NT2/D1 (cell line): ENCODE measurements around the gene TDRD6.

Experiments used
- DNase-seq: peaks from one replicate; pipeline ENCODE4 v3.0.0-alpha.2; 2011; ENCODE audit warnings: low read depth, low spot score
- H3K27me3 ChIP-seq: 2 replicates; pipeline ENCODE4 v1.6.0; 2011; ENCODE audit warnings: mild to moderate bottlenecking; ENCODE audit not compliant: insufficient read length, insufficient read depth
- H3K36me3 ChIP-seq: 2 replicates; pipeline ENCODE4 v1.6.1; 2011; ENCODE audit warnings: mild to moderate bottlenecking, low read length, mixed read lengths; ENCODE audit not compliant: insufficient read depth, insufficient read length
- H3K4me1 ChIP-seq: 2 replicates; pipeline ENCODE4 v1.5.1; 2011; ENCODE audit not compliant: insufficient read depth, insufficient read length
- H3K4me3 ChIP-seq: 2 replicates; pipeline ENCODE4 v1.5.1; 2011; ENCODE audit warnings: low read depth; ENCODE audit not compliant: insufficient read length
- H3K9ac ChIP-seq: 2 replicates; pipeline ENCODE4 v1.6.0; 2011; ENCODE audit warnings: low read depth; ENCODE audit not compliant: insufficient read length
- H3K9me3 ChIP-seq: 2 replicates; pipeline ENCODE4 v1.5.1; 2011; ENCODE audit warnings: mild to moderate bottlenecking, low read length; ENCODE audit not compliant: insufficient read depth
- SUZ12 ChIP-seq: IDR thresholded peaks from 2 replicates; pipeline ENCODE4 v1.6.1; 2011; ENCODE audit not compliant: insufficient read length, insufficient read depth; ENCODE audit errors: extremely low read depth
- YY1 ChIP-seq: IDR thresholded peaks from 2 replicates; pipeline ENCODE4 v1.6.1; 2011; ENCODE audit not compliant: insufficient read length, insufficient read depth
- ZNF274 ChIP-seq: IDR thresholded peaks from 2 replicates; pipeline ENCODE4 v1.6.1; 2011; ENCODE audit warnings: mild to moderate bottlenecking, low read depth, low read length

TDRD6 gene

DNA sequence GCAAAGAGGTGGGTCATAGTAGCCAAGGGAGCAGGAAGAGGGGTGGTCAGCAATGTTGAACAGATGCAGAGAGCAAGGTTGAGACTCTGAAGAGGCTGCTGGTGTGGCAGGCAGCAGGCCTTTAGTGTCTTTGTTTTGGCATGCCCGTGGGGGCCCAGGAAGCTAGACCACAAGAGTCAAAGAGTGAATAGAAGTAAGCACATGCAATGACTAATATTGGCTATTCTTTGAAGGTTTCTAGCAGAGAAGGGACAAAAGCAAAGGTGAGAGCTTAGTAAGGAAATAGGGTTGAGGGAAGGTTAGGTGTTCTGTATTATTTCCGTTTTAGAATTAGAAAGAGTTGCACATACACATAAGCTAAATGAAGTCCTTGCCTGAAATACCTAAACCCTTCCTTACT is 18.8 kb downstream of the TDRD6 start:
- H3K4me3 ChIP-seq, result no peak overlapping the region
- no peaks in the 10 kb centered on the region for H3K9me3 ChIP-seq
- no peak overlapping the region for H3K9ac ChIP-seq
- no peaks in the 10 kb centered on the region for H3K27me3 ChIP-seq
- no peak for TF ChIP-seq YY1
- TF ChIP-seq ZNF274, result no peak
- no peak for TF ChIP-seq SUZ12
- H3K4me1 ChIP-seq, result no peaks in the 10 kb centered on the region
- no peak for DNase-seq
- H3K36me3 ChIP-seq, result no peaks in the 10 kb centered on the region

DNA sequence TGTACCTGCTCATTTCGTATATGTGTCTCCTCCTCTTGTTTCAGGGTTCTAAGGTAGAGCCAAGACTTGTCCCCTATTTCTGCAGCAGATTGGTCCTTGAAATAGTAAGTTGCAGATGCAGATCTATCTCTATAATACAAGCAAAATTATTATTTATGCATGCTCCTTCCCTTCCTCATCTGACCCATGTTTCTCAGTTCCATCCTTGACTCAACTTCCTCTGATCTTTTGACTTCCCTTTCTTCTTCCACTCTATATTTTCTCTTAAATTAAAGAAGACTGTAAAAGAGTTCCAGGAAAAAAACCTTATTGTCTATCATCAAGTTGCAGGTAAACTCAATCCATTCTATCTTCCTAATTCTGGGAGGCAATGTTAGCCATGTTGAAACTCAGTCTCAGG is 23.8 kb downstream of the TDRD6 start:
- no peak overlapping the region for H3K9ac ChIP-seq
- no peaks in the 10 kb centered on the region for H3K9me3 ChIP-seq
- no peak for DNase-seq
- no peaks in the 10 kb centered on the region for H3K27me3 ChIP-seq
- H3K4me1 ChIP-seq, result no peaks in the 10 kb centered on the region
- no peaks in the 10 kb centered on the region for H3K36me3 ChIP-seq
- TF ChIP-seq SUZ12, result no peak
- TF ChIP-seq ZNF274, result no peak
- no peak for TF ChIP-seq YY1
- H3K4me3 ChIP-seq, result no peak overlapping the region

DNA sequence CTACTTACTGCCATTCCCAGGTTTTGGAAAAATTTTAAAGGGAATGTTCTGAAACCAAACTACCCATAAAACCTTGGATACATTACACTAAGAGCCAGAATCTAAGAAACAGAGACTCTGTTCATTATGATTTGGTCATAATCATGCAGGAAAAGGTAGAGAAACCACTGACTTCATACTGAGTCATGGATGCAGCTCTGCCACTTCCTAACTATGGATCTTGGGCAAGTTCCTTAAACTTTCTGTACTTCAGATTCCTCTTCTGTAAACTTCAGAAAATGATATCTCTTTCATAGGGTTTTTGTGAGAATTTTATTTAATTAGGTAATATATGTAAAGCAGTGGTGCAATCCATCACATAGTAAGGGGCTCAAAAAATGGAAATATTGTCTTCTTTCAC is 27.5 kb downstream of the TDRD6 start:
- Histone ChIP-seq H3K27me3 (no peaks in the 10 kb centered on the region), H3K36me3 (no peaks in the 10 kb centered on the region), H3K4me1 (no peaks in the 10 kb centered on the region), H3K9ac (no peak overlapping the region), H3K4me3 (no peak overlapping the region), H3K9me3 (no peaks in the 10 kb centered on the region)
- TF ChIP-seq YY1 (no peak), ZNF274 (no peak), SUZ12 (no peak)
- no peak for DNase-seq

DNA sequence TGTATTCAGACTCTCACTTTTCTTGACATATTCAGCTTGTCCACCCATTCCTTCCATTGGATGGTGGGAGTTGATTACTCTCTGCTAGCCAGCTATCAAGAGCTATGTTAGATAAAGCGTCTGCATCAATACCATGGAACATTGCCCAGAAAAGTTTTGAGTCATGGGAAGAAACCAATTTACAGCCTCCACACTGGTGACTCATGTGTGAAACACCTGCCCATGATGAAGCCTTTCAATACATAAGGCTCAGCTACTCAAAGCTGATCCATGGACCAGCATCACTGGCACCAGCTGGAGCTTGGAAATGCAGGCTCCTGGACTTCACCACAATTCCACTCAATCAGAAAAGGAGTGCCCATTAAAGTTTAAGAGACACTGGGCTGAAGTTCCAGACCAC is 31.4 kb downstream of the TDRD6 start:
- no peak for DNase-seq
- no peak overlapping the region for H3K9ac ChIP-seq
- TF ChIP-seq YY1, result no peak
- no peak for TF ChIP-seq ZNF274
- no peak for TF ChIP-seq SUZ12

DNA sequence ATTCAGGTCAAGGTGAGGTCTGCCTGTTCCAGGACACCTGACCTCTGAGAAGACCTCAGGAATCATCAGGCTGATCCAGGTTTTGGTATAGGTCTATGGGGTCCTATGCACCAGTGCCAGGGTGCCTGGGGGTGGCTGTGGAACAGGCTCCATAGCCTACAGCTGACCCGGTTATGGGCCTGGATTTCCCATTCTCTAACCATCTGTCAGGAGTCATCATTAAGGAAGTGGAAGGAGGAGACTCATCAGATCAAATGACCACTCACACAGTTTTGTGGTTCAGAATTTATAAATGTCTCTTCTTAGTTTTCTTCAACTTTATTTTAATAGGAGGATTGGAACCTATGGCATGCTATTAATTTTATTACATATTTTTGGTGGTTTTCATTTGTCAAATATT is 32.7 kb downstream of the TDRD6 start:
- H3K4me3 ChIP-seq, result no peak overlapping the region
- no peak for DNase-seq
- no peaks in the 10 kb centered on the region for H3K9me3 ChIP-seq
- H3K27me3 ChIP-seq, result no peaks in the 10 kb centered on the region
- TF ChIP-seq ZNF274, result no peak
- no peak for TF ChIP-seq YY1
- no peak for TF ChIP-seq SUZ12
- H3K9ac ChIP-seq, result no peak overlapping the region
- H3K4me1 ChIP-seq, result no peaks in the 10 kb centered on the region
- no peaks in the 10 kb centered on the region for H3K36me3 ChIP-seq

More for the DNA sequence above, 31.4 kb downstream of the TDRD6 start:
- H3K36me3 ChIP-seq, result no peaks in the 10 kb centered on the region
- H3K9me3 ChIP-seq, result no peaks in the 10 kb centered on the region
- no peaks in the 10 kb centered on the region for H3K4me1 ChIP-seq
- no peaks in the 10 kb centered on the region for H3K27me3 ChIP-seq
- H3K4me3 ChIP-seq, result no peak overlapping the region

DNA sequence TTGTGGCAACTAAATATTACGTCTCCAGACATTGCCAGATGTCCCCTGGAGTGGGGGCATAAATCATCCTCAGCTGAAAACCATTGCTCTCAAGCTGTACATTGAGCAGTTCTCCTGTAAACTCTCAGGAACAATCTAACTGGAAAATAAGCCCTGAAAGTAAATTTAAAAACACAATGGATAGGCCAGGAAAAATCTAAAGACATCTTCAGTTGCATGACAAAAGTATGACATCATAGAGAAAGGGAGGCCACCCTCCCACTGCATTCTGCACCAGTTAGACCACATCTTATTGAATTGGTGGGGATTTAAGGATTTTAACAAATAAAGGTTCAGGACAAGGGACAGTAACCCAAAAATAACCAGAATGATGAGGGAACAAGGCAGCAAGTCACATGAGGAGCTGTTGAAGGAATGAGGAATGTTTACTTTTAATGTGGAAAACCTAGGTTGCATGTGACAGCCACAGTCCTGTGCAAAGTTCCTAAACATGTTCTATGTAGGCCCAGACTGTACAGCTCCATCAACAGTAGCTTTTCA is 42.2 kb downstream of the TDRD6 start:
- TF ChIP-seq ZNF274, result no peak
- no peak for TF ChIP-seq SUZ12
- TF ChIP-seq YY1, result no peak
- no peaks in the 10 kb centered on the region for H3K36me3 ChIP-seq
- no peaks in the 10 kb centered on the region for H3K9me3 ChIP-seq
- no peak overlapping the region for H3K9ac ChIP-seq
- H3K4me1 ChIP-seq, result no peaks in the 10 kb centered on the region
- DNase-seq, result no peak
- H3K27me3 ChIP-seq, result no peaks in the 10 kb centered on the region
- no peak overlapping the region for H3K4me3 ChIP-seq

DNA sequence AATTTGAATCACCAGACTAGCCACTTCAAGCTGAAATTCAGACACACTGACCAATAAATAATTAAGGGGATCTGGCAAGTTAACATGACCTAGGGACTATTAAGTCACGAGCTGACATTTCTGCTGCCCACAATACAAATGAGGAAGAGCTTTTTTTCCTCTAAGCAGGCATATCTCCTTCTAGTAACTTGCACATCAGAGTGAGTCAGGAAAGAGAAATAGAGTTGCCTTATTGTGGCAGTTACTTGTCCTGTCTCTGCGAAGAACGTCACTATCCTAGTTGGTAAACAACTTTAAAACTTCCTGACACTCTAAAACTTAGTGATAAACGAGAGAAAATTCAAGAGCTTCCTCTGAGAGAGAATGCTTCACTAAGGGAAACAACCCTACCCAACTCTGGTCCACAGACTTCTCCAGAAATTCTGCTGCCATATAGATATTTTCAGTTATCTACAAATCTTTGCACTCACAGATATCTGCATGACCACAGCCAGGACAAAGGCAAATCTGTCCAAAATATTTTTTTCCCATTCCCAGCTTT is 43.3 kb downstream of the TDRD6 start:
- TF ChIP-seq YY1 (no peak), ZNF274 (no peak), SUZ12 (no peak)
- Histone ChIP-seq H3K4me1 (no peaks in the 10 kb centered on the region), H3K27me3 (peaks cover 4% of the 10 kb centered on the region), H3K36me3 (no peaks in the 10 kb centered on the region), H3K9ac (no peak overlapping the region), H3K4me3 (no peak overlapping the region), H3K9me3 (no peaks in the 10 kb centered on the region)
- DNase-seq, result no peak
